NK-92 (cell line): Measurements from ENCODE around the gene FGF8.

ENCODE experiments used
- DNase-seq: peaks from one replicate; lab custom pipeline; 2025; ENCODE audit not compliant: unreplicated experiment; lab: John Stamatoyannopoulos, UW

FGF8 gene

GRCh38 chr10:101770331-101771215 lies 5.3 kb downstream of the FGF8 start:
- no peak for DNase-seq

GRCh38 chr10:101769541-101770180 lies 6.3 kb downstream of the FGF8 start:
- no peak for DNase-seq

GRCh38 chr10:101768791-101769170 lies 7.1 kb downstream of the FGF8 start:
- DNase-seq = no peak

DNA sequence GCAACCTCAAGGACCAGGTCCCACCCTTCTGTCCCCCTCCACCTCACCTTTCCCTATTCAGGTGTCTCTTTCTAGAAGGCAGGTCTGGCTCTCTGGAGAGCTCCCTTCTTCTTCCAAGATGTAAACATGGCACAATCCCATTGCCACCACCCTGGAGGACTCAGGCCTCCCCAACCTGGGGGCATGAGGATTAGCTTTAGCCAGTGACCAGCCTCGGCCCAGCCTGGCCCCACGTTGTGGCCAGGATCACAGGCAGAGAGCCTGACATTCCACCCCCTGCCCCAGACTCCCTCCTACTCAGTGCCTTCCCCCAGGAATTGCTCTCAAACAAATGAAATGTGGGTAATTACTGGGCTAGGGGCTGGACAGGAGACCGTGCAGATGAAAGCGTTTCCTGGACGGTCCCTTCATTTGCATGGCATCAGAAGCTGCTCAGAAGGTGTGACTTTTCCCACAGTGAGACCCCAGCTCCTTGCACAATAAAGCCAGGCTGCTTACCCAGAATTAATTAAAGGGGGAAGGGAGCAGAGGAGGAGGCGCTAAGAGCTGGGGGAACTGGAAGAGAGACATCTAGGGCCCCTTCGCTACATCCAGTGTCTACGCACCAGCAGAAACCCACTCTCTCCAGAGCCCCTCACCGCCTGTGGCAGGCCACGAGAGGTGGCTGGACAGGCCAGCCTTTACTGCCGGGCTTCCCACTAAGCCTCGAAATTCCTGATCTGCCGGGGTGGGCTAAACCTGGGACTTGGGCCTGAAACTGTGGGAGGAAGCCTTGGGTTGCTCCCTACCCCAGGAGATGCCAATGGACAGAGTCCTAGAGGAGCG lies 7.7 kb downstream of the FGF8 start:
- DNase-seq = no peak

DNA sequence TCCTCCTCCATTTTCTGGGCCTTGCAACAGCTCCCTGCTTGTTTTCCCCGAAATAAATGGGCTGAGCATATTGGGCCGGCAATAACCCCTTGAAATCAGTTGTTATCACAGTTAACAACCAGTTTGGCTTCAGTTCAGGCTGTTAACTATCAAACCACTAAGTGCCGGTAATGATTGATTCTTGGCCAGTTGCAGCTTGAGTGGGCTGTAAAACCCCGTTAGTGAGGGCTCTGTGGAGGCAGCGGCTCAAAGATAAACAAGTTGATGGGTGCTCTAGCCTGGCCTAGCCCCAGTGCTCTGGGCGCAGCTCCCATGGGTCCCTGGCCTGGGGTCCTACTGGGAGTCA lies 8.3 kb downstream of the FGF8 start:
- no peak for DNase-seq

GRCh38 chr10:101766753-101767599 lies 8.9 kb downstream of the FGF8 start:
- DNase-seq = no peak

DNA sequence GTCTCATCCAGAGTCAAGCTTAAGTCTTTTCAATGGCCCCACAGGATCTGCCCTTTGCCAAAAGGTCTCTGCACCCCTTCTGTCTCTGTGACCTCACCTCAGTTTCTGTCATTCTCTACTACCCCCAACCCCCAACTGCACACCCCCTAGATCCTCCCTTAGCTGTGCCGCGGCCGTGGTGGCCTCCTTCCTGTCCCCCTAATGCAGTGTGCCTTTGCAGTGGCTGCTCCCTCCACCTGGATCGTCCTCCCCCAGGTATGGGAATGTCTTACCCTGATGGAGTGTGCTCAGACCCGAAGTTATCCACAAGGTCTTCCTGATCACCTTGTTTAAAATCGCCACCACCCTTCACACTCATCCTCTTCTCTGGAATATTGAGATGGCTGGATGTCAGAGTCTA lies 9.6 kb downstream of the FGF8 start:
- DNase-seq = no peak

DNA sequence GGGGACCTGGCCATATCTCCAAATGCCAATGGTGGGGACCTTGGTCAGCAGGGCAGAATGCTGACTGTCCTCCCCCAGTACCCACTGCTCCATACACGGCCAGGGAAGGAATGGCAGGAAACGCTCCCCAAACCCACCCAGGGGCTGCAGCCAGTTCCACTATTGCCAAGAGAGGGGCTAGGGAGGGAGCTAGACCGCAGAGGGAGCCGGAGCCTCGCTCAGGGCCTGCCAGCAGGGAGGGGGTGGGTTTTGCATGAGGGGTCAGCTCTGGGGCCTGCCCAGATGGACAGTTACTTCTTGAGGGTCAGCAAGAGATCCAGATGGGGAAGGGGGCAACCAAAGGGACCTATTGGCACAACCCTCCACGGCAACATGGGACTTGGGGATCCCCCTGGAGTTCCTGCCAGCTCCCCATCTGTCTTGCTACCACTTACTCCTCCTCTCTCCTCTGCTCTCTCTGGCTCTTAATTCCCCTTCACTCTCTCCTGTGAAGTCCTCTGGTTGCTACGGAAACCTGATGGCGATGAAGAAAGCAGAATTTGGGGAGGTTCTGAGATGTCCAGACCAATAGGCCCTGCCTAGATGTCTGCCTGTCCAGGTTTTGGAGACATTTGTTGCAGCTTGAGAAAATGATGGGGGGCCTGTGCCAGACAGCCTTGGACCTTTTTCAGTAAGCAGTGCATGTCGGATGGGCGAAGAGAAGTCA lies 12.6 kb downstream of the FGF8 start:
- no peak for DNase-seq

DNA sequence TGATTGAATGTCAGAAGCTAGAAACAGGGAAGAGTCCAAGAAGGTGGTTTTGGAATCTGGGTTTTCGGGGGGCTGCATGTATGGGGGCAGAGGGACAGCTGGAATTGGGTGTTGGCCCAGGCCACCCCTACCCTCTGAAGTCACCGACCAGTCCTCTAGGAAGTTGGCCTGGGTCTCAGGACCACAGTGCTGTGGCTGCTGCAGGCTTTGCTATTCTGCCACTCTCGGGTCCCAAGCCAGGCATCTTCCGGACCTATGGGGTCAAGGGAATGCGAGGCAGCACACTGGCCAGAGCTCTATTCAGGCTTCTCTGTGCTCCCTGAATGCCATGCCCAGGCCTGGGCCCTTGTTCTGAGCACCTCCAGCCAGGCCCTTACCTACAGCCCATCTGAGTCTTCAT lies 13.2 kb downstream of the FGF8 start:
- no peak for DNase-seq

DNA sequence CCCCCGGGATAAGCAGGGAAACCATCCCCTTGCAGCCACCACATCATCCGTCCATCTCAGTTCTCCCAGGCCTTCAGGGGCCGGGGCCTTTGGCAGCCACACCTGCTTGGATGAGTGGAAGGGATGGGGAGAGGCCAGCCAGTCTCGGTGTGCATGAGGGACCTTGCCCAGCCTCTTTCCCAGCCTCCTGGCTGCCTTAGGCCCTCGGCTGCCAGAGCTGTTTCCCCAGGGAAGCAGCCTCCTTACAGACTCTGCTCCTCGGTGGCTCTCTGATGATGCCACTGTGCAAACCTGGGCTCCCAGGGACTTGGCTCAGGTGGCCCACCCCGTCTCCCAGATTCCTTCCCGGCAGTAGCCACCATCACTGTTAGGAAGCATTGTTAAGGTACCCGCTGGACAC lies 14.7 kb downstream of the FGF8 start:
- DNase-seq = no peak

- DNase-seq = no peak
These were observed 15.4 kb downstream of the FGF8 start for GRCh38 chr10:101760510-101760909.

DNA sequence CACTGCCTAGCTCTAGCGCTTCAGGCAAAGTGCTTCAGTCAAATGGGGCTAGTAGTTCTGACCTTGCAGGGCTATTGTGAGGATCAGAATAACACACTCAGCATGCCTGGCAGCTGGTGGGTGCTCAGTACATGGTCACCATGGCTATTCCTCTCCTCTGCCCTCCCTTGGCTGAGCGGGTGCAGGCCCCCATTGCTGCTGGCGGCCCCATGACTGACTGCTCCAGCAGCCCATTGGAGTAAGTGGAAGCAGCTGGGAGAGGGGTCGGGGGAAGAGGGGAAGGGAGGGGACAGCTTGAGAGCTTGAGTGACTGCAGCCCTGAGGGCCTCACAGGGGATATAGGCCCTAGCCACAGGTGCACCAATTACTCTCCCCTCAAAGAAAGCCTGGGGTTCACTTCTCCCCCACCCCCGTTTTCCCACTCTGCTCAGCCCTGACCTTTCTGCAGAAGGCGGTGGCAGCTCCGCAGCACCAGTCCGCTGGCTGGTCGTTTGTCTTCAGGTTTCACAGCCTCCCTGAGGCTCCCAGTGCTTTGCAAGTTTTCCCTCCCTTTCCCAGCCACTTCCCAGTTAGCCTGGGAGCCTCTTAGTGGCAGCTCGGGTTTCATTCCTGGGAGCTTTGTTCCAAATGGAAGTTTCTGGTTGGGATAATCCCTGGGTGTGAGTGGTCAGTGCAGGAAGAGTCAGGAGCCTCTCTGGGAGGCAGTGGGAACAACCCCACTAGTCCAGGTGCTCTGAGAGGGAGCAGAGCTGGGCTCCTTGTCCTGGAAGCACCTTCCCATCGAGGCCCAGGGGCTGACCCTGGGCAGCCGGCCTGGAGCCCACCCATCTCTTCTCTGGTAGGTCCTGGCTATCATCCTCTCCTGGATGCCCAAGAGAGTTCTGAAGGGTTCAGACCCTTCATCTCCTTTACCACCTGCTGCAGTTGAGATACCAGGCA lies 16.3 kb downstream of the FGF8 start:
- no peak for DNase-seq

- DNase-seq = no peak
These were observed 17.1 kb downstream of the FGF8 start for GRCh38 chr10:101758858-101759257.

DNA sequence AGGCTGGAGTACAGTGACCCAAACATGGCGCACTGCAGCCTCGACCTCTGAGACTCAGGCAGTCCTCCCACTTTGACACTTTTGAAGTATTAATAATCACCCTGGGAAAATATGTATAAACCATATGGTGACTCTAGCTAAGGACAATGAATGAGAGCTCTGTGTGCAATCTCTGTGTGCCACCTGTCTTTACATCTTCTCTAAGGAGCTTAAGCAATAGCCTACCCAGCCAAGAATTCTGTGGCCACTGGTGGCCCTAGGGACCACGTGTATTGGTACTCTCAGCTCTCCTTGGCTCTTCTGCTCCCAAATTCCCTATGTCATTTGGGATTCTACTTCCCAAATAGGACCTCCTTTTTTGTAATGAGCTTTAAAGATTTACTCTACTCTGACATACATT lies 23.7 kb downstream of the FGF8 start:
- DNase-seq = no peak

GRCh38 chr10:101749047-101750016 lies 26.6 kb downstream of the FGF8 start:
- DNase-seq = no peak

GRCh38 chr10:101748496-101748895 lies 27.4 kb downstream of the FGF8 start:
- no peak for DNase-seq

DNA sequence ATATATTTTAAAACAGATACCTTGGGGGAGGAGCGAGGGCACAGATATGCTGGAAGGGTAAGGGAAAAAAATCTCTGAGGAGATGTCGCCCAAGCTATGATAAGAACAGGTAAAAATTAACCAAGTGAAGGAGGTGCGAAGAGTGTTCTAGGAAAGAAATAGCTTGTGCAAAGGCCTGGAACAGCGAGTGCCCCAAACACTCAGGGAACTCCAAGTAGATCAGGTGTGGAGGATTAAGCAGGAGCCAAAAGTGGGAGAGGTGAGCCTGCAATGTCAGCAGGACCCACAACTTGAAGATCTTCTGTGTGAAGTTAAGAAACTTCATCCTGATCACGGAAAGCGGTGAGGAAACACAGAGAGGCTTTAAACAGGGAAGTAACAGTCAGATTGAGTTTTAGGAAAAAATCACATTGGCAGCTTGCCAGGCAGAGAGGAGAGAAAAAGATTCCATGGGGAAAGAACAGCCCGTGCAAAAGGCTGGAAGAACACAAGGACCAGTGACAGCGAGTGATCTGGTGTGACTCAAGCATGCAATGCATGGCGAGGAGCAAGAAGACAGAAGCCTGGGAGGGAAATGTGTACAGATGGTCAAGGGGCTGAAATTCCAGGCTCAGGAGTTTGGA lies 30.7 kb downstream of the FGF8 start:
- no peak for DNase-seq

DNA sequence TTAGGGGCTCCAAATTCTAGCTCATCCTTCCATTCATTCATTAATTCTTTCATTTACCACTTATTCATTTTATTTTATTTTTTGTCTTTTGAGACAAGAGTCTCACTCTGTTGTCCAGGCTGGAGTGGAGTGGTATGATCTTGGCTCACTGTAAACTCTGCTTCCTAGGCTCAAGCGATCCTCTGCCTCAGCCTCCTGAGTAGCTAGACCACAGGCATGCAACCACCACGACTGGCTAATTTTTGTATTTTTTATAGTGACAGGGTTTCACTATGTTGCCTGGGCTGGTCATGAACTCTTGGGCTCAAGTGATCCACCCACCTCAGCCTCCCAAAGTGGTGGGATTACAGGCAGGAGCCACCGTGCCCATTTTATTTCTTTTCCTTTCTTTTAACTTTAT lies 31.6 kb downstream of the FGF8 start:
- DNase-seq = no peak
